Bronchial epithelial cell (primary cell): Measurements from ENCODE around the gene PAPLN. TPM values are rescaled to one million over a fixed set of nuclear protein-coding genes. Genes with fewer than 3 reads are reported as not detected.

Experiments used
- DNase-seq: peaks from one replicate; pipeline ENCODE4 v3.0.0-alpha.2; 2010; ENCODE audit warnings: low read depth
- FAIRE-seq: peaks from 2 replicates; lab custom pipeline; 2011; peaks lifted over from hg19 to GRCh38; lab: Jason Lieb, UNC
- H3K27me3 ChIP-seq: 2 replicates; pipeline ENCODE4 v1.5.1; 2011; ENCODE audit warnings: low read length; ENCODE audit not compliant: control insufficient read depth, insufficient read depth
- H3K36me3 ChIP-seq: 2 replicates; pipeline ENCODE4 v1.5.1; 2011; ENCODE audit warnings: low read length; ENCODE audit not compliant: control insufficient read depth, insufficient read depth
- H3K4me3 ChIP-seq: 2 replicates; pipeline ENCODE4 v1.5.1; 2011; ENCODE audit warnings: mild to moderate bottlenecking, low read depth, low read length, control low read depth
- CTCF ChIP-seq: IDR thresholded peaks from 2 replicates; pipeline ENCODE4 v1.5.1; 2011; ENCODE audit warnings: mild to moderate bottlenecking, moderate library complexity, low read length, control low read depth, inconsistent platforms; ENCODE audit not compliant: insufficient read depth, severe bottlenecking
- total RNA-seq: library from RNA; depleted of rRNA; stranded (reverse); fragments of >200 nt; gene quantifications from 2 replicates; pipeline ENCODE4 v1.2.1, GENCODE V29; 2014

PAPLN gene
- total RNA-seq, 1 donor from 2014 or later = 3.4 TPM

- Histone ChIP-seq H3K4me3 (no peak overlapping the region), H3K36me3 (no peaks in the 10 kb centered on the region), H3K27me3 (peaks cover 11% of the 10 kb centered on the region)
- peak; percentile 39 for TF ChIP-seq CTCF
- DNase-seq (no peak), FAIRE-seq (no peak)
These were observed 5.1 kb upstream of the PAPLN start for GRCh38 chr14:73231981-73232851.

- Histone ChIP-seq H3K4me3 (no peak overlapping the region), H3K36me3 (no peaks in the 10 kb centered on the region), H3K27me3 (peaks cover 12% of the 10 kb centered on the region)
- no peak for TF ChIP-seq CTCF
- peak; percentile 7 for FAIRE-seq
- no peak for DNase-seq
These were observed 4.3 kb upstream of the PAPLN start for GRCh38 chr14:73232984-73233383.

- DNase-seq = no peak
- Histone ChIP-seq H3K27me3 (peaks cover 12% of the 10 kb centered on the region), H3K4me3 (no peak overlapping the region), H3K36me3 (no peaks in the 10 kb centered on the region)
- peak; percentile 75 for FAIRE-seq
- TF ChIP-seq CTCF = no peak
These were observed 3.7 kb upstream of the PAPLN start for GRCh38 chr14:73233564-73233963.

GRCh38 chr14:73234029-73234428 is 3.3 kb upstream of the PAPLN start:
- Histone ChIP-seq H3K36me3 (no peaks in the 10 kb centered on the region), H3K4me3 (no peak overlapping the region), H3K27me3 (peaks cover 12% of the 10 kb centered on the region)
- no peak for DNase-seq
- no peak for TF ChIP-seq CTCF
- FAIRE-seq = no peak

- DNase-seq = no peak
- no peak for TF ChIP-seq CTCF
- no peak for FAIRE-seq
- H3K27me3 ChIP-seq = peaks cover 12% of the 10 kb centered on the region
- H3K4me3 ChIP-seq = no peak overlapping the region
- H3K36me3 ChIP-seq = no peaks in the 10 kb centered on the region
These were observed 2.5 kb upstream of the PAPLN start for GRCh38 chr14:73234586-73235394.
